ENCODE measurements around the gene GRIP2. TPM values are rescaled to one million over a fixed set of nuclear protein-coding genes. Genes with fewer than 3 reads are reported as not detected.

GRIP2 gene
- total RNA-seq, 1 donor from 2014 or later = 0.05 TPM

GRCh38 chr3:14485981-14486380 is 54.2 kb downstream of the GRIP2 start:
- DNase-seq (ENCODE audit: low read depth) = no peak

DNA sequence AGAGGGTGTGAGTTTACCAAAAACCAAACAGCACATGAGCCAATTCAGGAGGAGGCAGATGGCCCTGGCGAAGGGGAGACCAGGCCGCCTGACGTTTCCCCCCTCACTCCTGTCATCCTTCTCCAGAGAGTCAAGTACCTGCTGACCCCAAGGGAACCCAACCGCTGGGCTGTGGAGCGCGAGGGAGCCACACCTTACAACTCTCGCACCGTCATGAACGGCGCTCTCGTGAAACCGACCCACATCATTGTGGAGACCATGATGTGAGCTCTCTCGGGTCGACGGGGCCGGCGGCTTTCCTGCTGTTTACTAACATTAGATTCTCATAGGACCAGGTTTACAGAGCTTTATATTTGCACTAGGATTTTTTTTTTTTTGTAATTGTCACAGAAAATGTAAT is 55.4 kb downstream of the GRIP2 start:
- no peak for DNase-seq (ENCODE audit: low read depth)

DNA sequence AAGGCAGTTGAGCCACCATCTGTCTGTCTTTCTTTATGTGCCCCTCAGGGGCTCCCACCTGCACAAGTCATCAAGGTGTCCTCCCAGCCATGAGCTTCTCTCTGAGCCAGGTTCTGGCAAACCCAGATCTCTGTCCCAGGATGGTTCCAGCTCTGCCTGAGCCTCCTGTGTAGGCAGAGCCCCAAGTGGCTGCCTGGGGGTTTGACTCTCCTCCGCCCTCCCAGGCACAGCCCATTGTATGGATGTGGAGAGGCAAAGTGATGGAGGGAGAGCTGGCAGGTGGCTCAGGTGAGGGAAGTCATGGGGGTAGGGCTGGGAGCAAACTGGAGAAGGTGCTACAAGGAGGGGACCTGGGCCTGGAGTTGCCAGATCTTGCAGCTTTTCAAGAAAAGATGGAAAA is 56.9 kb downstream of the GRIP2 start:
- no peak for DNase-seq (ENCODE audit: low read depth)

GRCh38 chr3:14482271-14482721 is 57.8 kb downstream of the GRIP2 start:
- no peak for DNase-seq (ENCODE audit: low read depth)

GRCh38 chr3:14481646-14482036 is 58.5 kb downstream of the GRIP2 start:
- DNase-seq (ENCODE audit: low read depth) = no peak

GRCh38 chr3:14481018-14481645 is 59.0 kb downstream of the GRIP2 start:
- DNase-seq (ENCODE audit: low read depth) = no peak

DNA sequence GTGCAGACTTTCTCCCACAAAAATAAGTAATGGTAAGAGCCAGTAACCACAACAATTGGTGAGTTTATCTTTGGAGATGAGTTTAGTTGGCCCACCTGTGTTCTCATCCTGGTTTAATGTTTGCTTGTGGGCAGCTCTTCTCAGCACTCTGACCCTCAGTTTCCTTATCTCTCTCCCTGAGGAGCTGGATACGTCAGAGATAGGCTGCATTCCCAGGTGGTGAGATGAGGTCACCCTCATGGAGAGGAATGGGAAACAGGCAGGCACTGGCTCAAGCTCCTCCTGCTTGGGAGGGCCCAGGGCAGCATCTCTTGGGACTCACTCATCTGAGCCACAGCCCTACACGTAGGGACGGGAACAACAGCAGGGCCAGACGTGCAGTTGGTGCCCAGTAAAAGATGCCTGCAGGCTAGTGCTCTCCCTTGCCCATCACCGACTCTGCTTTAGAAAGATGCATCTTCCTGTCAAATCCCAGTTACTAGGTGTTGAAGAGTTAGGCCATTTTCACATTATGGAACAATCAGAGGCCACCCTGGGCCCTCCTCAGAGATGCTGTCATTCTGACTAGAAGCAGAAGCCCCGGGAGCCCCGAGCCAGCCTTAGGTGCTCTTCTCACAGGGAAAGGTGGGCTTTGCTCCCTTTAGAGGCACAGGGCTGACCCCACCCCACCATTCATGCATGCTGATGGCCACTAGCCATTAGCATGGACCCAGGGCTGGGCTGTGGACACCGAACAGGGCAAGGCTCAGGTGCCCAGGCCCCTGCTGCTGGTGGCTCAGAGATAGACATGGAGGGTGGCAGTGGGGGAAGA is 59.7 kb downstream of the GRIP2 start:
- no peak for DNase-seq (ENCODE audit: low read depth)

- DNase-seq (ENCODE audit: low read depth) = no peak
Measured at GRCh38 chr3:14479591-14479990, 60.6 kb downstream of the GRIP2 start.

GRCh38 chr3:14478956-14479550 is 61.1 kb downstream of the GRIP2 start:
- DNase-seq (ENCODE audit: low read depth) = no peak

DNA sequence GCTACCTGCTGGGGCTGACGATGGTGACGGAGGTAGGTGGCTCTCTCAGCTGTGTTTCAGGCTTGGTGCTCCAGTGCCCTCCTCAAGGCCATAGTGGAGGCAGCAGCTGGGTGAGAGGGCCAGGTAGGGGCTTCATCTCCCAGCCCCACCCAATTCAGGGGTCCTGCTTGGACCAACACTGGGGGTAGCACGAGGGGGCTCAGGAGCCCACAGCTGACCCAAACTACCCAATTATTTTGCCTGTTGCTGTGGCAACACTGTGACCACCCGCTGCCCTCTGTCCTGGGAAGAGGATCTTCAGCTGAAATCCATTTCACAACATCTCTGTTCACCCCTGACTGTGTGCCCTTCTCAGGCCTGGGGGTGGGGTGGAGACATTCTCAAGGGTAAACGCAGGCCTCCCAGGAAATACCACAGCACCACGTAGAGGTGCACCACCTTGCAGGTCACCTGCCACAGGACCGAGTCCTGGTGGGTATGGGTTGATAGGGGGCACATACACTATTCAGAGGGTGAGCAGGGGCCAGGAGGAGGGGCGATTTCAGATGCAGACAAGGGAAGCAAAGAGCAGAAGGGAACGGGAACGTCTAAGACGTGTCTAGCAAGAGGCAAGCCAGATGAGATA is 62.7 kb downstream of the GRIP2 start:
- DNase-seq (ENCODE audit: low read depth) = no peak

GRCh38 chr3:14476583-14477265 is 63.4 kb downstream of the GRIP2 start:
- DNase-seq (ENCODE audit: low read depth) = no peak

DNA sequence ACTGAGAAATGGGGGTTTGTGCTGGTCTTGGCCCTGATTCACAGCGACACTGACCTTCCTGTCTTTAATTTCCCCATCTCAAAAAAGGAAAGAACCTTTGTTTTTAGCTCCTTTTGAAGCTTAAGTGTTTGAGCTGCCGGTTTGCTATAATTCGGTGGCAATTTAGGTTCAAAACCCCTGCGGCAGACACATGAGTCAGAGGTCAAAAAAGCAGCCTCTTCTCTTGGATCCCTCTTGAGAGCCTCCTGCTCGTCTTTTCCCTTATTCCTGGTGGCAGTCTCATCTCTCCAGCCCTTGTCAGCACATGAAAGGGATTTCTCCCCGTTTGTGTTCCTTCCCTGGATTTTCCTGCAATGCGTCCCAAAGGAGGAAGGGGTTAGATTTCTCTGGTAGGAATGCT is 64.5 kb downstream of the GRIP2 start:
- no peak for DNase-seq (ENCODE audit: low read depth)

- no peak for DNase-seq (ENCODE audit: low read depth)
Measured at GRCh38 chr3:14474363-14475081, 65.6 kb downstream of the GRIP2 start.

DNA sequence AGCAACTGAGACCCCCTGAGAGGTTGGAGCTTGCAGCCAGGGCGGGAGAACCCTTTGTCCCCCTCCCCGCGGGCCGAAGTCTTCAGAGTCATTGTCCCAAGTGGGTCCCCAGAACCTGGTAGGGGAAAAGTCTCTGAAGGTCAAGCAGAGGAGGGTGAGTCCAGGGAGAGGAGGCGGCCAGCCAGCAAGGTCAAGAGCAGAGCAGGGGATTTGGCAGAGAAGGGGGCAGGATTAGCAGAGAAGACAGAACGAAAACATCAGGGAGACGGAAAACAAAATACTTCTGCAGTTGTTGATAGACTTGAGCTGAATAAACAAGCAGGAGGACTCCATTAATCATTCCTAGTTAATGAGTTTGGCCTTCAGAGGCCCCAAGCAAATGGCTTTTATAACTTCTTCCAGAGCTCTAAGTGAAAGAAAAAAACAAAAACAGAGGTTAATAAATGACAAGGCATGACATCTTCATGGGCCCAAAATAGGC is 66.7 kb downstream of the GRIP2 start:
- DNase-seq (ENCODE audit: low read depth) = peak; percentile 94

DNA sequence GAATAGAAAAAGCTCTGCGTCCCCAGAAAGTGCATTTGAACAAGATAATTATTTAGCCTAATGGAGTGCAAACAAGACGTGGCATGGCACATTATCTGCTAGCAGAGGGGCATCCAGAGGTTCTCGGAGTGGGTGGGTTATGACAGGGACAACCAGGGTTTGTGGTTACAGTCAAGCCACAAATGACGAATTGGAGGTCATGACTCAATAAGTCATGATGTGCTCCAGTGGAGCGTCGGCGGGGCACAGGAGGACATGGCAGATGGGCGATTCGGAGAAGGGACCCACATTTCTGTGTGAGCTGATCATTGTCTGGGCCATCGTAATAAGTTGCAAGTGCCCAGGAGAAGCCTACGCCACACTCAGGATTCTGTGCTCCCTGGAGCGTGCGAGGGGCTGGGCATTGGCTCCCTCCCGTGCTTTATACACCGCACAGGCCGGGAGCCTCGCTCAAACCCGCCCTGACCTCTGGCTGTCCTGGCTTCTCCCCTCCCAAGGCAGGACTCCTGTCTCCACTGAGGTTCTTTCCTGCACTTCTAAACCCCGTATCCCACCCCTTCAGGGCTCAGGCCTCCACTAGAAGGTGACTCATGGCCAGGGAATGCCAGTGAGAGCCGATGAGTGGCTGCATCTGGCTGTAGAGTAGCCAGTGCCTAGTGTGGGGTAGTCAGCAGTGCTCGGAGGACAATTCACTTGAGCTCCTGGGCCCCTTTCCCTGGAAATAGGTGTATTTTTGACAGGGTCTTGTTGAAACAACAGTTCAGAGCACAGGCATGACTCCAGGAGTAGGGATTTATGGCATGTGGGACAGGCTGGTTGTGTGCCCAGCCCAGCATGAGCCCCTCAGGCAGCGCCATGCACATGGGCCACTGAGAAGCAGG is 67.4 kb downstream of the GRIP2 start:
- DNase-seq (ENCODE audit: low read depth) = peak; percentile 97

DNA sequence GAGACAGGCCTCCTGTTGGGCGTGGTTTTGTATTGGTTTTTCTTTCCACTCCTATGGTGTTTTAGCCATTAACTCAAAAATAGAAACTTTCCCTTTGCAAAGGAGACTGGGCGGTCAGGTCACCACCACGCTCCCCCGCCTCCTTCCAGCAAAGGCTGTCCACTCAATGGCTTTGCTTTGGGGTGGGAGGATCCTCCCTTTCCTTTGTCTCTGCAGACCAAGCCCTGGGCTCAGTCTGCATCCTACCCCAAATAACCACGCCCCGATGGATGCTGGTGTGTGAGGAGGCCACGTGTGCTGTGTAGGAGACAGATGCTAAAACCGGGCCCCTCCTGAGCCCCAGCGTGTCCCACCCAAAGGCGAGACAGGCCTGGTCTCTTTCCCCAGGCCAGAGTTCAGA is 68.5 kb downstream of the GRIP2 start:
- no peak for DNase-seq (ENCODE audit: low read depth)

- DNase-seq (ENCODE audit: low read depth) = no peak
Measured at GRCh38 chr3:14471016-14471415, 69.1 kb downstream of the GRIP2 start.

- DNase-seq (ENCODE audit: low read depth) = no peak
Measured at GRCh38 chr3:14470461-14470860, 69.7 kb downstream of the GRIP2 start.

- DNase-seq (ENCODE audit: low read depth) = no peak
Measured at GRCh38 chr3:14468621-14468981, 71.5 kb downstream of the GRIP2 start.

Measured in renal cortical epithelial cell (primary cell).